ENCODE data around the gene RIMBP2. TPM values are rescaled to one million over a fixed set of nuclear protein-coding genes. Genes with fewer than 3 reads are reported as not detected.

Gene RIMBP2
- total RNA-seq, 2 experiments from 2014 or later = not detected

DNA sequence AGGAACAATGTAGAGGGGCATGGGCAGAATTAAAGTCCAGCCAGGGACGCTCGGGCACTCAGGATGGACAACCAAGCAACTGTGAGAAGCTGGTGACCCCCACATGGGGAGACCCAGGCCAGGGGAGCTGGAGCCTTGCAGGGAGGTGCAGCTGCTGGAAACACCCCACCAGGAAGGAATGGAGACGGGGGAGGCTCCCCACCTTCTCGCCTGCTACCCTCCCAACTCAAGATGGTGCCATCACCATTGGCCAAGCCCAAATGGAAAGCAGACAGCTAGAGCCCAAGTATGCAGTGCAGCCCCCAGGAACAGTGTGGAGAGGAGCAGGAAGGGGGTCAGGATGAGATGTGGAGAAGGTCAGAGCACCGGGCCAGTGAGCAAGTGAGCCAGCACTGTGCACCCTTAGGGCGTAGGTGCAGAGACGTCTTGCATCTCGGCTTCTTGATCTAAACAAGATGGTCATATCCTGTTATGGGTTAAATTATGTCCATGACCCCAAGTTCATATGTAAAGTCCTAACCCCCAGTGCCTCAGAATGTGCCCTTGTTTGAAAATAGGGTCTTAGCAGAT is 159.5 kb downstream of the RIMBP2 start:
- Histone ChIP-seq H3K36me3 (ENCODE audit: insufficient read depth, low read length) (no peaks in the 10 kb centered on the region), H3K27ac (ENCODE audit: low read depth in 1 of 2, low read length in 2 of 2) (no peak overlapping the region), H3K27me3 (ENCODE audit: control insufficient read depth in 1 of 2, insufficient read depth in 2 of 2, low read length in 2 of 2) (peaks cover 0 to 3% of the 10 kb centered on the region in 2 experiments), H3K4me1 (ENCODE audit: insufficient read depth, low read length) (no peaks in the 10 kb centered on the region), H3K9me3 (ENCODE audit: control insufficient read depth in 1 of 2, insufficient read depth in 1 of 2, low read length in 2 of 2) (peaks cover 3 to 18% of the 10 kb centered on the region in 2 experiments), H3K4me3 (ENCODE audit: low read length) (no peak overlapping the region)
- H3K4me3 Mint-ChIP-seq = no peak overlapping the region
- DNase-seq (no peak), ATAC-seq (ENCODE audit: poor library complexity) (no peak)
- H3K36me3 Mint-ChIP-seq (ENCODE audit: low read depth) = no peaks in the 10 kb centered on the region
- H3K27ac Mint-ChIP-seq = no peak overlapping the region
- H3K4me1 Mint-ChIP-seq (ENCODE audit: low read depth) = no peaks in the 10 kb centered on the region
- H3K9me3 Mint-ChIP-seq = no peaks in the 10 kb centered on the region
- H3K27me3 Mint-ChIP-seq = peaks cover 11% of the 10 kb centered on the region
- ChIA-PET POLR2A (no interaction called here), CTCF (no interaction called here)
- TF ChIP-seq, protein P1, sequence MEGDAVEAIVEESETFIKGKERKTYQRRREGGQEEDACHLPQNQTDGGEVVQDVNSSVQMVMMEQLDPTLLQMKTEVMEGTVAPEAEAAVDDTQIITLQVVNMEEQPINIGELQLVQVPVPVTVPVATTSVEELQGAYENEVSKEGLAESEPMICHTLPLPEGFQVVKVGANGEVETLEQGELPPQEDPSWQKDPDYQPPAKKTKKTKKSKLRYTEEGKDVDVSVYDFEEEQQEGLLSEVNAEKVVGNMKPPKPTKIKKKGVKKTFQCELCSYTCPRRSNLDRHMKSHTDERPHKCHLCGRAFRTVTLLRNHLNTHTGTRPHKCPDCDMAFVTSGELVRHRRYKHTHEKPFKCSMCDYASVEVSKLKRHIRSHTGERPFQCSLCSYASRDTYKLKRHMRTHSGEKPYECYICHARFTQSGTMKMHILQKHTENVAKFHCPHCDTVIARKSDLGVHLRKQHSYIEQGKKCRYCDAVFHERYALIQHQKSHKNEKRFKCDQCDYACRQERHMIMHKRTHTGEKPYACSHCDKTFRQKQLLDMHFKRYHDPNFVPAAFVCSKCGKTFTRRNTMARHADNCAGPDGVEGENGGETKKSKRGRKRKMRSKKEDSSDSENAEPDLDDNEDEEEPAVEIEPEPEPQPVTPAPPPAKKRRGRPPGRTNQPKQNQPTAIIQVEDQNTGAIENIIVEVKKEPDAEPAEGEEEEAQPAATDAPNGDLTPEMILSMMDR (IDR thresholded peaks at IDR 0.05) = no peak
- intact Hi-C loops (cut with DNase I, micrococcal nuclease) = no loop called here

DNA sequence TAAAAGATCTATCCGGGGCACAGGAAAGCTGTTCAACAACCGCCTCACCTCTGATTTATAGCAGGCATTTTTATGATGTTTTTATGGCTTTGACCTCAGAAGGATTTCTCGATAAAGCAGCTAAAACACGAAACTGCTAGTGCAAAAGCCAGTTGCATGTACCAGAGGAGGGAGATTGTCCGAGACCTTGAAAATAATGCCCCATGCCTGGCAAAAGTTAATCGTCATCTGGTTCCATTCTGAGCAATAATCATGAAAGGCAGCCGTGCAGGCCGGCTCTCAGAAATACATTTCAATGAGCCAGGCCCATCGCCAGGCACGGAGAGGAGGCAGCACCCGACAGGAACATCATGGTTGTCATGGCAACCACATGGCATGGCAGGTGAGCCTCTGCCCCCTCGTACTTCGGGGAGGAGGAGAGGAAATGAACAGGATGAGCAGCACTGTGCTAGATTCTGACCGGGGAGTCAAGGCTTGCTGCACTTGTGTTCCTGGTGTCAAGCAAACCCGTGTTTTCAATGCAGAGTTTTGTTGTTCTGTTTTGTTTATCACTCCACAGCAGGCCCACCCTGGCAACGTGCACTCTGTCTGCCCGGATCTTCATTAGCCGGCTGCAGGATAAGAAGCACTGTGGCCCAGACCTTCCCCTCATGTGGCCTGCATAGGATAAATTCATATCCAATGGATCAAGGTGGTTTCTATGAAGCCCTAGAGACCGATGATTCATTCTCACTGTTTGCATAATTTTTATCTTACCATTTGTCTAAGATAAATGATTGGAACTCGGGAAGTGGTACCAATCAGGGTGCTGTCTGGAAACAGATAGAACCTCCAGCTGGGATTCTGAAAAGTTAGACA is 160.2 kb downstream of the RIMBP2 start:
- no peaks in the 10 kb centered on the region for H3K36me3 Mint-ChIP-seq (ENCODE audit: low read depth)
- H3K4me1 Mint-ChIP-seq (ENCODE audit: low read depth) = no peaks in the 10 kb centered on the region
- H3K27ac Mint-ChIP-seq = no peak overlapping the region
- ChIA-PET POLR2A (no interaction called here), CTCF (no interaction called here)
- peaks cover 13% of the 10 kb centered on the region for H3K27me3 Mint-ChIP-seq
- intact Hi-C loops (cut with DNase I, micrococcal nuclease) = no loop called here
- H3K4me3 Mint-ChIP-seq = no peak overlapping the region
- Histone ChIP-seq H3K36me3 (ENCODE audit: insufficient read depth, low read length) (no peaks in the 10 kb centered on the region), H3K27ac (ENCODE audit: low read depth in 1 of 2, low read length in 2 of 2) (no peak overlapping the region), H3K4me3 (ENCODE audit: low read length) (no peak overlapping the region), H3K4me1 (ENCODE audit: insufficient read depth, low read length) (no peaks in the 10 kb centered on the region), H3K27me3 (ENCODE audit: control insufficient read depth in 1 of 2, insufficient read depth in 2 of 2, low read length in 2 of 2) (peaks cover 0 to 3% of the 10 kb centered on the region in 2 experiments), H3K9me3 (ENCODE audit: control insufficient read depth in 1 of 2, insufficient read depth in 1 of 2, low read length in 2 of 2) (peaks cover 9 to 18% of the 10 kb centered on the region in 2 experiments)
- TF ChIP-seq, protein P1 (IDR thresholded peaks at IDR 0.05) = no peak
- DNase-seq (no peak), ATAC-seq (ENCODE audit: poor library complexity) (no peak)
- peaks cover 2% of the 10 kb centered on the region for H3K9me3 Mint-ChIP-seq

DNA sequence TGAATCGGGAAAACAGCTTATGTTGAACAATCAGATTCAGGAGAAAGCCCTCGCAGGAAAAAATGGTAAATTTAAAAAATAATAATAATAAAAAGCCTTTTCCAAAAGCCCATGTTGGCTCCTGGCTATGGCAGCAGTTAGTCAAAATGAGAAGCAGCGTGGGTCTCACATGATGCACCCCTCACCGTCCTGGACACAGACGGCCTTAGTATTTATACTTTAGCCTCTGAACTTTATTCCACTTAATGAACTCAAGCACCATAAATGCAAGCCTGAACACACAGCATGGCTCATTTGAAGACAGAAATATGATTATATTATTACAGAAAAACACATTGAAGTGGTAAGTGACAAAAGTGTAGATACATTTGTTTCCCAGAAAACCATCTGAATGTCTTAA is 160.9 kb downstream of the RIMBP2 start:
- intact Hi-C loops (cut with DNase I, micrococcal nuclease) = no loop called here
- TF ChIP-seq, protein P1 (IDR thresholded peaks at IDR 0.05) = no peak
- H3K4me1 ChIP-seq (ENCODE audit: insufficient read depth, low read length) = no peaks in the 10 kb centered on the region
- ChIA-PET CTCF (no interaction called here), POLR2A (no interaction called here)
- peaks cover 6% of the 10 kb centered on the region for H3K9me3 Mint-ChIP-seq
- no peaks in the 10 kb centered on the region for H3K36me3 ChIP-seq (ENCODE audit: insufficient read depth, low read length)
- H3K4me3 ChIP-seq (ENCODE audit: low read length) = no peak overlapping the region
- no peak overlapping the region for H3K27ac ChIP-seq (ENCODE audit: low read depth in 1 of 2, low read length in 2 of 2)
- H3K4me3 Mint-ChIP-seq = no peak overlapping the region
- DNase-seq (no peak), ATAC-seq (ENCODE audit: poor library complexity) (no peak)
- no peaks in the 10 kb centered on the region for H3K4me1 Mint-ChIP-seq (ENCODE audit: low read depth)
- peaks cover 0 to 3% of the 10 kb centered on the region in 2 experiments for H3K27me3 ChIP-seq (ENCODE audit: control insufficient read depth in 1 of 2, insufficient read depth in 2 of 2, low read length in 2 of 2)
- H3K9me3 ChIP-seq (ENCODE audit: control insufficient read depth in 1 of 2, insufficient read depth in 1 of 2, low read length in 2 of 2) = peaks cover 9 to 14% of the 10 kb centered on the region in 2 experiments
- H3K27me3 Mint-ChIP-seq = peaks cover 11% of the 10 kb centered on the region
- no peak overlapping the region for H3K27ac Mint-ChIP-seq
- H3K36me3 Mint-ChIP-seq (ENCODE audit: low read depth) = no peaks in the 10 kb centered on the region
